ENCODE data around the gene HAAO. TPM values are rescaled to one million over a fixed set of nuclear protein-coding genes. Genes with fewer than 3 reads are reported as not detected.

Gene HAAO
- total and polyA plus RNA-seq, 2 of the 13 experiments (the other 11 are each of a cell fraction or from before 2014, with no cell fraction given), result 36.1 to 42.7 TPM

DNA sequence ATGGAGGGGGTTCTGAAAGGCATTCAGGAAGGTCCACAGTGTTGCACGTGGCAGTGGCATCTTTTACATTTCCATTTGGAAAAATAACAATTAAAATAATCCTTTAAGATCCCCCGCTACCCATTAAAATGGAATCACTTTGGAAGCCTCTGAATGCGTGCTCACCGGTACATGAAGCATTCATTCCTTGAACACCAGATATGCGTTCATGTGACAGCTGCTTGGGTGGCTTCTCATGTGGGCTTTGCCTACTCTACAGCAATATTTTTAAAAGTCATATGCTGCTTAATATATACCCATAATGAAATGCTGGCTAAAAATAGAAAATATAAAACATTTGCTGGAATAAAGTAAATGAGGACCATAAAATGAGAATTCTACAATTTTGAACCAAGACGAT is 14.4 kb upstream of the HAAO start:
- no peaks in the 10 kb centered on the region for H3K9me3 ChIP-seq (ENCODE audit: low read length)
- FAIRE-seq (no peak), DNase-seq (ENCODE audit: low spot score) (no peak), ATAC-seq (no peak)
- H3K27ac ChIP-seq (ENCODE audit: extremely low read length, insufficient read depth, low read length), result no peak overlapping the region
- 70% methylated on average over 6 of the region's 6 CpGs for WGBS (ENCODE audit: low lambda C conversion rate)
- ChIA-PET POLR2A (no interaction called here), CTCF (ENCODE audit: low intra/inter-chr PET ratio, low total read pairs) (no interaction called here)
- no peak overlapping the region for H3K9ac ChIP-seq (ENCODE audit: insufficient read depth, low read depth, low read length)
- H3K27me3 ChIP-seq (ENCODE audit: control insufficient read depth in 1 of 2, insufficient read depth in 2 of 2, low read length in 2 of 2), result no peaks in the 10 kb centered on the region; a peak in 2 of 5 replicates
- in situ Hi-C loops (cut with HindIII; ENCODE audit: extremely low pct_ligation_motif_present, low pct_unique_long_range_greater_than_20kb), result no loop called here
- no peak overlapping the region for H2AFZ ChIP-seq (ENCODE audit: low read length)
- no peak overlapping the region for H3K4me2 ChIP-seq (ENCODE audit: low read depth, low read length)
- TF ChIP-seq, protein P1, sequence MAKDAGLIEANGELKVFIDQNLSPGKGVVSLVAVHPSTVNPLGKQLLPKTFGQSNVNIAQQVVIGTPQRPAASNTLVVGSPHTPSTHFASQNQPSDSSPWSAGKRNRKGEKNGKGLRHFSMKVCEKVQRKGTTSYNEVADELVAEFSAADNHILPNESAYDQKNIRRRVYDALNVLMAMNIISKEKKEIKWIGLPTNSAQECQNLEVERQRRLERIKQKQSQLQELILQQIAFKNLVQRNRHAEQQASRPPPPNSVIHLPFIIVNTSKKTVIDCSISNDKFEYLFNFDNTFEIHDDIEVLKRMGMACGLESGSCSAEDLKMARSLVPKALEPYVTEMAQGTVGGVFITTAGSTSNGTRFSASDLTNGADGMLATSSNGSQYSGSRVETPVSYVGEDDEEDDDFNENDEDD (CRISPR knock-in tag; IDR thresholded peaks at IDR 0.05; ENCODE audit: borderline replicate concordance), result no peak
- TF ChIP-seq YEATS4 (CRISPR knock-in tag; IDR thresholded peaks at IDR 0.05; ENCODE audit: borderline replicate concordance) (no peak), KDM2A (CRISPR knock-in tag; IDR thresholded peaks at IDR 0.05; ENCODE audit: borderline replicate concordance, low read depth) (no peak), NCOA1 (CRISPR knock-in tag; IDR thresholded peaks at IDR 0.05) (no peak), ZFX (CRISPR knock-in tag; IDR thresholded peaks at IDR 0.05; ENCODE audit: low read depth) (no peak), MZF1 (CRISPR knock-in tag; IDR thresholded peaks at IDR 0.05; ENCODE audit: borderline replicate concordance) (no peak), ZNF121 (CRISPR knock-in tag; IDR thresholded peaks at IDR 0.05) (no peak), MTF1 (CRISPR knock-in tag; IDR thresholded peaks at IDR 0.05) (no peak), ZNF17 (CRISPR knock-in tag; IDR thresholded peaks at IDR 0.05) (no peak), JARID2 (CRISPR knock-in tag; IDR thresholded peaks at IDR 0.05; ENCODE audit: insufficient replicate concordance) (no peak)
- TF ChIP-seq, protein P2, sequence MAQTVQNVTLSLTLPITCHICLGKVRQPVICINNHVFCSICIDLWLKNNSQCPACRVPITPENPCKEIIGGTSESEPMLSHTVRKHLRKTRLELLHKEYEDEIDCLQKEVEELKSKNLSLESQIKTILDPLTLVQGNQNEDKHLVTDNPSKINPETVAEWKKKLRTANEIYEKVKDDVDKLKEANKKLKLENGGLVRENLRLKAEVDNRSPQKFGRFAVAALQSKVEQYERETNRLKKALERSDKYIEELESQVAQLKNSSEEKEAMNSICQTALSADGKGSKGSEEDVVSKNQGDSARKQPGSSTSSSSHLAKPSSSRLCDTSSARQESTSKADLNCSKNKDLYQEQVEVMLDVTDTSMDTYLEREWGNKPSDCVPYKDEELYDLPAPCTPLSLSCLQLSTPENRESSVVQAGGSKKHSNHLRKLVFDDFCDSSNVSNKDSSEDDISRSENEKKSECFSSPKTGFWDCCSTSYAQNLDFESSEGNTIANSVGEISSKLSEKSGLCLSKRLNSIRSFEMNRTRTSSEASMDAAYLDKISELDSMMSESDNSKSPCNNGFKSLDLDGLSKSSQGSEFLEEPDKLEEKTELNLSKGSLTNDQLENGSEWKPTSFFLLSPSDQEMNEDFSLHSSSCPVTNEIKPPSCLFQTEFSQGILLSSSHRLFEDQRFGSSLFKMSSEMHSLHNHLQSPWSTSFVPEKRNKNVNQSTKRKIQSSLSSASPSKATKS (CRISPR knock-in tag; IDR thresholded peaks at IDR 0.05), result no peak
- TF ChIP-seq, protein P3, sequence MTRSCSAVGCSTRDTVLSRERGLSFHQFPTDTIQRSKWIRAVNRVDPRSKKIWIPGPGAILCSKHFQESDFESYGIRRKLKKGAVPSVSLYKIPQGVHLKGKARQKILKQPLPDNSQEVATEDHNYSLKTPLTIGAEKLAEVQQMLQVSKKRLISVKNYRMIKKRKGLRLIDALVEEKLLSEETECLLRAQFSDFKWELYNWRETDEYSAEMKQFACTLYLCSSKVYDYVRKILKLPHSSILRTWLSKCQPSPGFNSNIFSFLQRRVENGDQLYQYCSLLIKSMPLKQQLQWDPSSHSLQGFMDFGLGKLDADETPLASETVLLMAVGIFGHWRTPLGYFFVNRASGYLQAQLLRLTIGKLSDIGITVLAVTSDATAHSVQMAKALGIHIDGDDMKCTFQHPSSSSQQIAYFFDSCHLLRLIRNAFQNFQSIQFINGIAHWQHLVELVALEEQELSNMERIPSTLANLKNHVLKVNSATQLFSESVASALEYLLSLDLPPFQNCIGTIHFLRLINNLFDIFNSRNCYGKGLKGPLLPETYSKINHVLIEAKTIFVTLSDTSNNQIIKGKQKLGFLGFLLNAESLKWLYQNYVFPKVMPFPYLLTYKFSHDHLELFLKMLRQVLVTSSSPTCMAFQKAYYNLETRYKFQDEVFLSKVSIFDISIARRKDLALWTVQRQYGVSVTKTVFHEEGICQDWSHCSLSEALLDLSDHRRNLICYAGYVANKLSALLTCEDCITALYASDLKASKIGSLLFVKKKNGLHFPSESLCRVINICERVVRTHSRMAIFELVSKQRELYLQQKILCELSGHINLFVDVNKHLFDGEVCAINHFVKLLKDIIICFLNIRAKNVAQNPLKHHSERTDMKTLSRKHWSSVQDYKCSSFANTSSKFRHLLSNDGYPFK (CRISPR knock-in tag; IDR thresholded peaks at IDR 0.05; ENCODE audit: borderline replicate concordance), result no peak
- TF ChIP-seq, protein P4, sequence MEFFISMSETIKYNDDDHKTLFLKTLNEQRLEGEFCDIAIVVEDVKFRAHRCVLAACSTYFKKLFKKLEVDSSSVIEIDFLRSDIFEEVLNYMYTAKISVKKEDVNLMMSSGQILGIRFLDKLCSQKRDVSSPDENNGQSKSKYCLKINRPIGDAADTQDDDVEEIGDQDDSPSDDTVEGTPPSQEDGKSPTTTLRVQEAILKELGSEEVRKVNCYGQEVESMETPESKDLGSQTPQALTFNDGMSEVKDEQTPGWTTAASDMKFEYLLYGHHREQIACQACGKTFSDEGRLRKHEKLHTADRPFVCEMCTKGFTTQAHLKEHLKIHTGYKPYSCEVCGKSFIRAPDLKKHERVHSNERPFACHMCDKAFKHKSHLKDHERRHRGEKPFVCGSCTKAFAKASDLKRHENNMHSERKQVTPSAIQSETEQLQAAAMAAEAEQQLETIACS (CRISPR knock-in tag; IDR thresholded peaks at IDR 0.05), result no peak
- TF ChIP-seq, protein P5, sequence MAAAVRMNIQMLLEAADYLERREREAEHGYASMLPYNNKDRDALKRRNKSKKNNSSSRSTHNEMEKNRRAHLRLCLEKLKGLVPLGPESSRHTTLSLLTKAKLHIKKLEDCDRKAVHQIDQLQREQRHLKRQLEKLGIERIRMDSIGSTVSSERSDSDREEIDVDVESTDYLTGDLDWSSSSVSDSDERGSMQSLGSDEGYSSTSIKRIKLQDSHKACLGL (CRISPR knock-in tag; IDR thresholded peaks at IDR 0.05), result no peak
- no peak overlapping the region for H3K4me3 ChIP-seq (replicated peaks in 1 of 3; ENCODE audit: insufficient read depth in 1 of 3, low read depth in 2 of 3, low read length in 3 of 3)
- H3K4me1 ChIP-seq (ENCODE audit: insufficient read depth, low read length), result peaks cover 25% of the 10 kb centered on the region
- H3K36me3 ChIP-seq (replicated peaks in 1 of 2; ENCODE audit: control insufficient read depth in 1 of 2, insufficient read depth in 2 of 2, low read length in 2 of 2), result no peaks in the 10 kb centered on the region
- no TSS peak for BruUV-seq (replicated peaks)
- H4K20me1 ChIP-seq (ENCODE audit: insufficient read depth, low read length), result no peaks in the 10 kb centered on the region
- intact Hi-C loops (cut with micrococcal nuclease; ENCODE audit: unreplicated experiment), result no loop called here
- no peaks in the 10 kb centered on the region for H3K79me2 ChIP-seq (ENCODE audit: insufficient read depth, low read length)
